BJ (cell line): ENCODE measurements around the gene PTGR1. TPM values are rescaled to one million over a fixed set of nuclear protein-coding genes. Genes with fewer than 3 reads are reported as not detected.

ENCODE experiments used
- CTCF ChIA-PET: fragments of 350-600 bp; formaldehyde crosslinking; extraction: SDS; loops from one replicate; lab custom pipeline; 2021; ENCODE audit warnings: antibody characterized with exemption, inconsistent platforms; lab: Yijun Ruan, JAX
- POLR2A ChIA-PET: fragments of 300-600 bp; sonication (Branson Sonifier 250); formaldehyde crosslinking; extraction: SDS; loops from one replicate; lab custom pipeline; 2021; ENCODE audit warnings: antibody characterized with exemption; lab: Charles Lee
- DNase-seq: peaks from one replicate; pipeline ENCODE4 v3.0.0-alpha.2; 2011; ENCODE audit warnings: low read depth
- H3K27me3 ChIP-seq: 2 replicates; pipeline ENCODE4 v1.6.0; 2011; ENCODE audit warnings: low read length; ENCODE audit not compliant: control insufficient read depth, insufficient read depth
- H3K36me3 ChIP-seq: 2 replicates; pipeline ENCODE4 v1.5.1; 2011; ENCODE audit warnings: low read length; ENCODE audit not compliant: control insufficient read depth, insufficient read depth
- H3K4me3 ChIP-seq: 2 replicates; pipeline ENCODE4 v1.5.1; 2011; ENCODE audit warnings: low read depth, mild to moderate bottlenecking, control low read depth, low read length
- CTCF ChIP-seq: IDR thresholded peaks from 2 replicates; pipeline ENCODE4 v1.5.1; 2011; ENCODE audit warnings: low read depth, mild to moderate bottlenecking, control low read depth, inconsistent platforms, low read length, moderate library complexity; ENCODE audit not compliant: insufficient read depth
- polyA plus RNA-seq: library from polyadenylated mRNA; depleted of rRNA; stranded (reverse); fragments of >200 nt; gene quantifications from 2 replicates; pipeline ENCODE4 v1.2.3, GENCODE V29; 2011

Gene PTGR1
- polyA plus RNA-seq, 1 experiment = 49.3 TPM

DNA sequence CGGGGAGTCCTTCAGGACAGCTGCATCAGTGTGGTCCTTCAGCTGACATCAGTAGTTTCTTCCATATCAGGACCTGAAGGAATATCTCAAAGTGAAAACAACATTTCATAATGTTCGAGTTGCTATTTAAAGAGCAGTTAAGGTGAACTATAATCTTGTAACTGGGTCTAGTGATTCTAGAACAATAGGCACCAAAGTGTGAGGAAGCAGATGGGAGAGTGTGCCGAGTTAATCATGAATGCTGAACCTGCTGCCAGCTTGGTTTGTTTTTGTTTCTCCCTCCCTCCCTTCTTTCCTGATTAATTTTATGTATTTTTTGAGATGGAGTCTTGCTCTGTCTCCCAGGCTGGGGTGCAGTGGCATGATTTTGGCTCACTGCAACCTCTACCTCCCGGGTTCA is 3.6 kb upstream of the PTGR1 start:
- Histone ChIP-seq H3K4me3 (no peak overlapping the region), H3K36me3 (no peaks in the 10 kb centered on the region), H3K27me3 (no peaks in the 10 kb centered on the region)
- no peak for DNase-seq
- TF ChIP-seq CTCF = no peak
- ChIA-PET CTCF (interaction anchor here (3.0 kb wide), 1 partner anchor 18 kb away, joined by 13 read pairs; no protein-coding TSS in a partner anchor), POLR2A (interaction anchor here (0.5 kb wide), 1 partner anchor 30 kb away, joined by 3 read pairs; no protein-coding TSS in a partner anchor)

GRCh38 chr9:111601237-111602018 is 2.0 kb upstream of the PTGR1 start:
- Histone ChIP-seq H3K36me3 (no peaks in the 10 kb centered on the region), H3K4me3 (no peak overlapping the region), H3K27me3 (no peaks in the 10 kb centered on the region)
- DNase-seq = no peak
- ChIA-PET POLR2A (no interaction called here), CTCF (interaction anchor here (0.7 to 1.2 kb wide), 2 partner anchors 20 to 365 kb away, joined by 3 to 4 read pairs; no protein-coding TSS in a partner anchor)
- TF ChIP-seq CTCF = no peak

DNA sequence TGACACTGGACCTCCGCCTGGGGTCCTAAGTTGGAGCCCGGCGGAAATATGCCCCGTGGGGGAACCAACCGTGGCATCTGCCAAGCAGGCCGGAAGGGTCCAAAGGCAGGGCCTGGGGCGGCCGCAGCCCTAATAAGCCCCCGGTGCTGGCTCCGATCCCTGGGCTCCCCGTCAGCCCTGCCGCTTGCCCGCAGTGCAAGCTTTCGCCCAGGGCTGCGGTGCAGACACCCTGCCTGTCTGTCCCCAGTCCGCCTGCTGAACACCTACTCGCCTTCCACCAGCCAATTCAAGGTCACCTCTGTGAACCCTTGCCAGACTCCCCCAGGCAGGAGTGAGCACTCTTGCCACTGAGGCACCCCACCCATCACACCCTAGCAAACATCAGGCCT is 502 bp upstream of the PTGR1 start:
- Histone ChIP-seq H3K27me3 (no peaks in the 10 kb centered on the region), H3K4me3 (peak overlapping the region; percentile 71), H3K36me3 (peaks cover 4% of the 10 kb centered on the region)
- no peak for DNase-seq
- CTCF ChIA-PET = interaction anchor here (1.2 kb wide), 2 partner anchors 14 to 16 kb away, joined by 3 to 5 read pairs; no protein-coding TSS in a partner anchor
- no peak for TF ChIP-seq CTCF
- POLR2A ChIA-PET = interaction anchor here (0.6 kb wide), 1 partner anchor 117 kb away, joined by 3 read pairs; no protein-coding TSS in a partner anchor

DNA sequence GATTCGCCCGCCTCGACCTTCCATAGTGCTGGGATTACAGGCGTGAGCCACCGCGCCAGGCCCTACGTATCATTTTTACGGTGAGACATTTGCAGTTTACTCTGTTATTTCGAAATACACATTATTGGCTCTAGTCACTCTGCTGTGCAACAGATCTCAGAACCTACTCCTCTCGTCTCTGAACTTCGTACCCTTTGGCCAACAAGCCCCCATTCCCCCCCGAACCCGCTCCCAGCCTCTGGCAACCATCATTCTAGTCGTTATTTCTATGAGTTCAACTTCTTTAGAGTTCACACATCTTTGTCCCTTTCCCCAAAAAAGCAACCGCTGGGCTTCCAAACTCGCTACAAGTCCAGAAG is 735 bp downstream of the PTGR1 start:
- peaks cover 8% of the 10 kb centered on the region for H3K36me3 ChIP-seq
- ChIA-PET CTCF (interaction anchor here (0.6 to 3.8 kb wide), 15 partner anchors 12 to 477 kb away, joined by 3 to 18 read pairs (median 4); no protein-coding TSS in a partner anchor), POLR2A (no interaction called here)
- no peak for TF ChIP-seq CTCF
- no peaks in the 10 kb centered on the region for H3K27me3 ChIP-seq
- DNase-seq = no peak
- peak overlapping the region; percentile 71 for H3K4me3 ChIP-seq
